Astrocyte (in vitro differentiated cells and primary cell): Measurements from ENCODE around the gene AP2M1. TPM values are rescaled to one million over a fixed set of nuclear protein-coding genes. Genes with fewer than 3 reads are reported as not detected.

Experiments used
- DNase-seq: peaks from one replicate; pipeline ENCODE4 v3.0.0-alpha.2; 2010; ENCODE audit warnings: low read depth
- FAIRE-seq: peaks from 2 replicates; lab custom pipeline; 2011; peaks lifted over from hg19 to GRCh38; lab: Jason Lieb, UNC
- H2AFZ ChIP-seq: 2 replicates; pipeline ENCODE4 v1.6.0; 2012; ENCODE audit warnings: low read depth, low read length, inconsistent platforms
- H3K27ac ChIP-seq: 2 replicates; pipeline ENCODE4 v1.5.1; 2011; ENCODE audit warnings: low read depth, low read length, inconsistent platforms
- H3K27me3 ChIP-seq: 2 replicates; pipeline ENCODE4 v1.6.0; 2011; ENCODE audit warnings: low read length, inconsistent platforms; ENCODE audit not compliant: insufficient read depth
- H3K36me3 ChIP-seq: 2 replicates; pipeline ENCODE4 v1.5.1; 2011; ENCODE audit warnings: low read length, inconsistent platforms; ENCODE audit not compliant: insufficient read depth
- H3K4me1 ChIP-seq: 2 replicates; pipeline ENCODE4 v1.5.1; 2011; ENCODE audit warnings: low read length, inconsistent platforms; ENCODE audit not compliant: insufficient read depth
- H3K4me2 ChIP-seq: 2 replicates; pipeline ENCODE4 v1.6.0; 2012; ENCODE audit warnings: low read length, inconsistent platforms
- H3K4me3 ChIP-seq: 2 replicates; pipeline ENCODE4 v1.5.1; 2011; ENCODE audit warnings: low read depth, mild to moderate bottlenecking, low read length, inconsistent platforms; ENCODE audit not compliant: insufficient read depth
- H3K79me2 ChIP-seq: 2 replicates; pipeline ENCODE4 v1.6.0; 2012; ENCODE audit warnings: mild to moderate bottlenecking, low read length, inconsistent platforms; ENCODE audit not compliant: insufficient read depth
- H3K9ac ChIP-seq: 2 replicates; pipeline ENCODE4 v1.6.0; 2012; ENCODE audit warnings: mild to moderate bottlenecking, low read length, inconsistent platforms
- H3K9me3 ChIP-seq: 2 replicates; pipeline ENCODE4 v1.5.1; 2012; ENCODE audit warnings: low read depth, mild to moderate bottlenecking, low read length, inconsistent platforms; ENCODE audit not compliant: insufficient read depth
- H4K20me1 ChIP-seq: 2 replicates; pipeline ENCODE4 v1.6.0; 2012; ENCODE audit warnings: low read length, inconsistent platforms; ENCODE audit not compliant: insufficient read depth
- H3K27ac Mint-ChIP-seq: one replicate; pipeline ENCODE4 v1.8.0; 2021; ENCODE audit warnings: mild to moderate bottlenecking, mixed read lengths; ENCODE audit not compliant: unreplicated experiment
- H3K27me3 Mint-ChIP-seq: one replicate; pipeline ENCODE4 v1.8.0; 2021; ENCODE audit warnings: low read depth, mixed read lengths; ENCODE audit not compliant: unreplicated experiment
- H3K36me3 Mint-ChIP-seq: one replicate; pipeline ENCODE4 v1.8.0; 2021; ENCODE audit warnings: low read depth, mixed read lengths; ENCODE audit not compliant: unreplicated experiment
- H3K4me1 Mint-ChIP-seq: one replicate; pipeline ENCODE4 v1.8.0; 2021; ENCODE audit warnings: low read depth, mixed read lengths; ENCODE audit not compliant: unreplicated experiment
- H3K4me3 Mint-ChIP-seq: one replicate; pipeline ENCODE4 v1.8.0; 2021; ENCODE audit warnings: mild to moderate bottlenecking, moderate library complexity, mixed read lengths; ENCODE audit not compliant: unreplicated experiment
- H3K9me3 Mint-ChIP-seq: one replicate; pipeline ENCODE4 v1.8.0; 2021; ENCODE audit warnings: mild to moderate bottlenecking, mixed read lengths; ENCODE audit not compliant: unreplicated experiment
- EZH2 ChIP-seq: IDR thresholded peaks from 2 replicates; pipeline ENCODE4 v1.6.1; 2012; ENCODE audit warnings: mild to moderate bottlenecking, low read length, inconsistent platforms; ENCODE audit not compliant: insufficient read depth
- total RNA-seq: library from RNA; stranded (reverse); gene quantifications from 2 replicates; pipeline ENCODE4 v1.2.1, GENCODE V29; 2021
- TF ChIP-seq, protein P1 (sequence below): IDR thresholded peaks from 2 replicates; pipeline ENCODE4 v1.5.1; 2011; ENCODE audit warnings: low read depth, mild to moderate bottlenecking, inconsistent platforms, low read length, moderate library complexity; ENCODE audit not compliant: insufficient read depth

AP2M1 gene
- total RNA-seq, 1 donor from 2014 or later, result 603 TPM

- peak overlapping the region; percentile 81 for H3K27ac ChIP-seq
- no peak for TF ChIP-seq EZH2
- TF ChIP-seq, protein P1, sequence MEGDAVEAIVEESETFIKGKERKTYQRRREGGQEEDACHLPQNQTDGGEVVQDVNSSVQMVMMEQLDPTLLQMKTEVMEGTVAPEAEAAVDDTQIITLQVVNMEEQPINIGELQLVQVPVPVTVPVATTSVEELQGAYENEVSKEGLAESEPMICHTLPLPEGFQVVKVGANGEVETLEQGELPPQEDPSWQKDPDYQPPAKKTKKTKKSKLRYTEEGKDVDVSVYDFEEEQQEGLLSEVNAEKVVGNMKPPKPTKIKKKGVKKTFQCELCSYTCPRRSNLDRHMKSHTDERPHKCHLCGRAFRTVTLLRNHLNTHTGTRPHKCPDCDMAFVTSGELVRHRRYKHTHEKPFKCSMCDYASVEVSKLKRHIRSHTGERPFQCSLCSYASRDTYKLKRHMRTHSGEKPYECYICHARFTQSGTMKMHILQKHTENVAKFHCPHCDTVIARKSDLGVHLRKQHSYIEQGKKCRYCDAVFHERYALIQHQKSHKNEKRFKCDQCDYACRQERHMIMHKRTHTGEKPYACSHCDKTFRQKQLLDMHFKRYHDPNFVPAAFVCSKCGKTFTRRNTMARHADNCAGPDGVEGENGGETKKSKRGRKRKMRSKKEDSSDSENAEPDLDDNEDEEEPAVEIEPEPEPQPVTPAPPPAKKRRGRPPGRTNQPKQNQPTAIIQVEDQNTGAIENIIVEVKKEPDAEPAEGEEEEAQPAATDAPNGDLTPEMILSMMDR, result no peak
- peaks cover 50% of the 10 kb centered on the region for H3K36me3 ChIP-seq
- H3K27me3 ChIP-seq, result no peaks in the 10 kb centered on the region
- Mint-ChIP-seq H3K4me1 (peaks cover 13% of the 10 kb centered on the region), H3K27me3 (no peaks in the 10 kb centered on the region), H3K9me3 (no peaks in the 10 kb centered on the region), H3K4me3 (peak overlapping the region; percentile 98), H3K36me3 (peaks cover 34% of the 10 kb centered on the region), H3K27ac (peak overlapping the region; percentile 97)
- H2AFZ ChIP-seq, result peak overlapping the region; percentile 77
- peak overlapping the region; percentile 99 for H3K9ac ChIP-seq
- H4K20me1 ChIP-seq, result peaks cover 75% of the 10 kb centered on the region
- no peak for FAIRE-seq
- H3K4me2 ChIP-seq, result peak overlapping the region; percentile 97
- peaks cover 18% of the 10 kb centered on the region for H3K4me1 ChIP-seq
- H3K9me3 ChIP-seq, result no peaks in the 10 kb centered on the region
- H3K79me2 ChIP-seq, result peaks cover 67% of the 10 kb centered on the region
- DNase-seq, result peak; percentile 95
- H3K4me3 ChIP-seq, result peak overlapping the region; percentile 100
Measured at GRCh38 chr3:184185461-184186183, 11.0 kb downstream of the AP2M1 start.

GRCh38 chr3:184186184-184186901 is 11.7 kb downstream of the AP2M1 start, which contains the start of gene ABCF3:
Gene ABCF3 (plus strand): TSS chr3:184186199. CDS start chr3:184186208, 9 bp downstream.
- peak within 1 kb of the TSS; percentile 97 for H3K27ac Mint-ChIP-seq
- Histone ChIP-seq H3K79me2 (peaks cover 60% of the 10 kb centered on the region), H3K27me3 (no peaks in the 10 kb centered on the region), H3K4me2 (peak within 1 kb of the TSS; percentile 97), H4K20me1 (peaks cover 73% of the 10 kb centered on the region), H3K4me3 (peak within 1 kb of the TSS; percentile 100), H3K36me3 (peaks cover 47% of the 10 kb centered on the region), H3K9ac (peak within 1 kb of the TSS; percentile 99), H3K27ac (peak within 1 kb of the TSS; percentile 81), H3K9me3 (no peaks in the 10 kb centered on the region), H2AFZ (peak within 1 kb of the TSS; percentile 77), H3K4me1 (peaks cover 18% of the 10 kb centered on the region)
- H3K4me1 Mint-ChIP-seq, result peaks cover 13% of the 10 kb centered on the region
- H3K27me3 Mint-ChIP-seq, result no peaks in the 10 kb centered on the region
- TF ChIP-seq EZH2, result no peak
- TF ChIP-seq, protein P1, result no peak
- no peak for FAIRE-seq
- H3K9me3 Mint-ChIP-seq, result no peaks in the 10 kb centered on the region
- H3K36me3 Mint-ChIP-seq, result peaks cover 29% of the 10 kb centered on the region
- peak; percentile 40 for DNase-seq
- peak within 1 kb of the TSS; percentile 98 for H3K4me3 Mint-ChIP-seq
